IMR-90 (cell line): ENCODE data around the gene TNFAIP8L1. TPM values are rescaled to one million over a fixed set of nuclear protein-coding genes. Genes with fewer than 3 reads are reported as not detected.
A peak's percentile ranks its signal among the peaks of the same experiment; 100 is the strongest.

Source experiments
- ATAC-seq: fragments of 200-7000 bp; cut with Tn5 transposase; 2 replicates; pipeline ENCODE4 v1.9.1; 2020; ENCODE audit warnings: low read depth, mild to moderate bottlenecking, moderate library complexity
- BruUV-seq: library from RNA; stranded (reverse); fragments of 400-500 nt; replicated peaks from 2 replicates; lab custom pipeline; 2021; lab: Mats Ljungman, UMichigan
- CTCF ChIA-PET: fragments of 300-600 bp; formaldehyde crosslinking; extraction: SDS; loops from one replicate; lab custom pipeline; 2021; ENCODE audit warnings: antibody characterized with exemption; lab: Yijun Ruan, JAX
- POLR2A ChIA-PET: fragments of 300-600 bp; sonication (Branson Sonifier 250); formaldehyde crosslinking; loops from one replicate; lab custom pipeline; 2022; ENCODE audit warnings: antibody characterized with exemption; ENCODE audit not compliant: unreplicated experiment; lab: Charles Lee
- DNase-seq: peaks from one replicate; pipeline ENCODE4 v3.0.0; 2013
- H2AFZ ChIP-seq: replicated peaks from 2 replicates; pipeline ENCODE3; 2013; ENCODE audit warnings: low read length, mild to moderate bottlenecking; ENCODE audit not compliant: poor library complexity
- H2AK5ac ChIP-seq: 2 replicates; pipeline ENCODE4 v1.6.1; 2013; ENCODE audit warnings: low read depth, low read length, inconsistent platforms
- H2AK9ac ChIP-seq: replicated peaks from 2 replicates; pipeline ENCODE3; 2013; ENCODE audit warnings: mild to moderate bottlenecking, low read depth, low read length, moderate library complexity; ENCODE audit not compliant: poor library complexity
- H2BK120ac ChIP-seq: 2 replicates; pipeline ENCODE4 v1.6.1; 2013; ENCODE audit warnings: low read depth, low read length, inconsistent platforms
- H2BK15ac ChIP-seq: 3 replicates; pipeline ENCODE4 v1.6.1; 2013; ENCODE audit warnings: low read depth, low read length, inconsistent platforms
- H2BK20ac ChIP-seq: 2 replicates; pipeline ENCODE4 v1.6.1; 2013; ENCODE audit warnings: low read depth, mild to moderate bottlenecking, inconsistent platforms, low read length, moderate library complexity
- H2BK5ac ChIP-seq: 2 replicates; pipeline ENCODE4 v1.6.1; 2013; ENCODE audit warnings: mild to moderate bottlenecking, low read depth, low read length, inconsistent platforms; ENCODE audit not compliant: poor library complexity, severe bottlenecking
- H3K14ac ChIP-seq: replicated peaks from 2 replicates; pipeline ENCODE4 v1.6.1; 2013; ENCODE audit warnings: low read depth, low read length, inconsistent platforms
- H3K18ac ChIP-seq: 2 replicates; pipeline ENCODE4 v1.6.1; 2013; ENCODE audit warnings: low read depth, low read length, control low read depth
- H3K23ac ChIP-seq: 2 replicates; pipeline ENCODE4 v1.6.1; 2013; ENCODE audit warnings: low read depth, low read length, inconsistent platforms
- H3K27ac ChIP-seq: 2 replicates; pipeline ENCODE4 v1.5.1; 2013; ENCODE audit warnings: mild to moderate bottlenecking, control low read depth, low read length; ENCODE audit not compliant: insufficient read depth
- H3K27me3 ChIP-seq: 2 replicates; pipeline ENCODE4 v1.6.1; 2013; ENCODE audit warnings: low read length; ENCODE audit not compliant: control insufficient read depth, insufficient read depth
- H3K36me3 ChIP-seq: 2 replicates; pipeline ENCODE4 v1.6.1; 2013; ENCODE audit warnings: low read length, mixed read lengths; ENCODE audit not compliant: control insufficient read depth, insufficient read depth
- H3K4ac ChIP-seq: 2 replicates; pipeline ENCODE4 v1.6.1; 2013; ENCODE audit warnings: low read depth, low read length, inconsistent platforms
- H3K4me1 ChIP-seq: 2 replicates; pipeline ENCODE4 v1.6.1; 2013; ENCODE audit warnings: low read length, mixed read lengths; ENCODE audit not compliant: control insufficient read depth, insufficient read depth
- H3K4me2 ChIP-seq: 2 replicates; pipeline ENCODE4 v1.6.1; 2013; ENCODE audit warnings: low read depth, mild to moderate bottlenecking, control low read depth, low read length, moderate library complexity
- H3K4me3 ChIP-seq: 2 replicates; pipeline ENCODE4 v1.5.1; 2013; ENCODE audit warnings: low read depth, mild to moderate bottlenecking, control low read depth, low read length, moderate library complexity; ENCODE audit not compliant: insufficient read depth
- H3K56ac ChIP-seq: 2 replicates; pipeline ENCODE4 v1.6.1; 2013; ENCODE audit warnings: low read length, inconsistent platforms; ENCODE audit not compliant: insufficient read depth; ENCODE audit errors: extremely low read depth
- H3K79me1 ChIP-seq, 2 experiments: 2 replicates each; pipeline ENCODE4 v1.6.1; 2013; ENCODE audit warnings: low read length in 2 of 2, inconsistent platforms in 1 of 2, low read depth in 1 of 2
- H3K9ac ChIP-seq: 2 replicates; pipeline ENCODE4 v1.6.1; 2013; ENCODE audit warnings: low read depth, low read length, control low read depth
- H3K9me1 ChIP-seq: 2 replicates; pipeline ENCODE4 v1.6.1; 2013; ENCODE audit warnings: low read length, inconsistent platforms; ENCODE audit not compliant: insufficient read depth
- H3K9me3 ChIP-seq: 2 replicates; pipeline ENCODE4 v1.6.1; 2013; ENCODE audit warnings: low read length; ENCODE audit not compliant: control insufficient read depth, insufficient read depth
- H4K20me1 ChIP-seq: 2 replicates; pipeline ENCODE4 v1.6.1; 2013; ENCODE audit warnings: low read length, inconsistent platforms; ENCODE audit not compliant: insufficient read depth
- H4K5ac ChIP-seq: 2 replicates; pipeline ENCODE4 v1.6.1; 2013; ENCODE audit warnings: mild to moderate bottlenecking, low read depth, low read length, control low read depth
- H4K8ac ChIP-seq, 2 experiments: 2 replicates each; pipeline ENCODE4 v1.6.1; 2013; ENCODE audit warnings: low read depth in 2 of 2, low read length in 2 of 2, control low read depth in 1 of 2, inconsistent platforms in 1 of 2
- H4K91ac ChIP-seq: 2 replicates; pipeline ENCODE4 v1.6.1; 2013; ENCODE audit warnings: low read depth, low read length, inconsistent platforms; ENCODE audit not compliant: insufficient read depth
- BHLHE40 ChIP-seq: fragments of 150-350 bp; IDR thresholded peaks from 2 replicates; pipeline ENCODE4 v1.6.1; 2016; ENCODE audit warnings: mild to moderate bottlenecking, low read depth, low read length
- ELK1 ChIP-seq: fragments of 150-350 bp; IDR thresholded peaks from 2 replicates; pipeline ENCODE4 v1.6.1; 2016; ENCODE audit warnings: low read depth, mild to moderate bottlenecking, low read length, moderate library complexity, borderline replicate concordance
- MAZ ChIP-seq: IDR thresholded peaks from 2 replicates; pipeline ENCODE4 v1.6.1; 2012; ENCODE audit warnings: low read depth, mild to moderate bottlenecking, low read length, improper control_type of control experiment, moderate library complexity, borderline replicate concordance
- RCOR1 ChIP-seq: IDR thresholded peaks from 2 replicates; pipeline ENCODE4 v1.6.1; 2012; ENCODE audit warnings: mild to moderate bottlenecking, low read length, improper control_type of control experiment; ENCODE audit not compliant: insufficient replicate concordance
- RFX5 ChIP-seq: IDR thresholded peaks from 2 replicates; pipeline ENCODE4 v1.8.0; 2012; ENCODE audit warnings: low read depth, mild to moderate bottlenecking, low read length, moderate library complexity
- WGBS, 2 experiments: methylation state at CpG; one replicate each; pipeline versions ENCODE4 v1.1.5 to v1.1.7; 2013; ENCODE audit warnings: missing lambda C conversion rate in 2 of 2; ENCODE audit not compliant: insufficient read length in 1 of 2; ENCODE audit errors: extremely low coverage in 2 of 2; 5-methylcytosine and 5-hydroxymethylcytosine counted together
- dilution Hi-C: fragments of 300-500 bp; cut with HindIII; formaldehyde crosslinking; loops from one replicate; pipeline ENCODE4 v1.14.3; 2018; ENCODE audit warnings: low sequenced_read_pairs; ENCODE audit not compliant: unreplicated experiment
- in situ Hi-C: fragments of 300-500 bp; cut with MboI; formaldehyde crosslinking; loops from 3 replicates; pipeline ENCODE4 v1.14.3; 2019; ENCODE audit warnings: low sequenced_read_pairs, inconsistent platforms, mixed read lengths
- intact Hi-C: fragments of 100-400 bp; cut with micrococcal nuclease; formaldehyde crosslinking; loops from 2 replicates; pipeline ENCODE4 v1.10.0; 2022
- polyA plus RNA-seq, 3 experiments: library from polyadenylated mRNA; depleted of rRNA; stranded (reverse); fragments of >200 nt; gene quantifications; 2 replicates each; pipeline ENCODE4 v1.2.3, GENCODE V29; 2012; ENCODE audit warnings: low replicate concordance in 1 of 3
- total RNA-seq: library from RNA; depleted of rRNA; stranded (reverse); fragments of >200 nt; gene quantifications from 2 replicates; pipeline ENCODE4 v1.2.3, GENCODE V29; 2012
- TF ChIP-seq, protein P1 (sequence below): fragments of 150-350 bp; IDR thresholded peaks from 2 replicates; pipeline ENCODE4 v1.6.1; 2017; ENCODE audit warnings: mild to moderate bottlenecking, antibody characterized with exemption, low read length, low read depth

TNFAIP8L1 gene
- total and polyA plus RNA-seq, 2 of the 4 experiments (the other 2 are of a cell fraction) = 2.5 to 6.0 TPM

- Histone ChIP-seq H3K14ac (no peak overlapping the region), H2AK5ac (no peak overlapping the region), H2BK120ac (no peak overlapping the region), H3K4me3 (no peak overlapping the region), H3K36me3 (peaks cover 64% of the 10 kb centered on the region), H4K8ac (no peak overlapping the region), H3K79me1 (peaks cover 0 to 20% of the 10 kb centered on the region in 2 experiments; a peak in 2 of 4 replicates), H3K23ac (no peak overlapping the region), H4K5ac (no peak overlapping the region), H3K27ac (no peak overlapping the region), H3K9me1 (no peaks in the 10 kb centered on the region), H3K27me3 (no peaks in the 10 kb centered on the region), H2BK5ac (no peak overlapping the region), H2BK20ac (no peak overlapping the region), H3K4me2 (no peak overlapping the region), H2AFZ (peak overlapping the region; percentile 43), H2BK15ac (no peak overlapping the region), H4K91ac (no peak overlapping the region), H3K18ac (no peak overlapping the region), H3K56ac (no peak overlapping the region), H3K4me1 (peaks cover 5% of the 10 kb centered on the region), H3K9me3 (no peaks in the 10 kb centered on the region), H4K20me1 (peaks cover 6% of the 10 kb centered on the region; the same call in 1 of the 2 replicates), H3K4ac (no peak overlapping the region), H2AK9ac (no peak overlapping the region), H3K9ac (no peak overlapping the region)
- 100% methylated on average over 12 of the region's 19 CpGs; no CpG with 5 or more reads in 1 of the 2 experiments for WGBS, 2 experiments
- ChIA-PET POLR2A (no interaction called here), CTCF (no interaction called here)
- dilution Hi-C loops = no loop called here
- BruUV-seq = no TSS peak
- in situ Hi-C loops = no loop called here
- intact Hi-C loops = no loop called here
- DNase-seq (no peak), ATAC-seq (no peak)
- no peak for TF ChIP-seq BHLHE40
- TF ChIP-seq RCOR1 = no peak
- TF ChIP-seq RFX5 = no peak
- TF ChIP-seq, protein P1, sequence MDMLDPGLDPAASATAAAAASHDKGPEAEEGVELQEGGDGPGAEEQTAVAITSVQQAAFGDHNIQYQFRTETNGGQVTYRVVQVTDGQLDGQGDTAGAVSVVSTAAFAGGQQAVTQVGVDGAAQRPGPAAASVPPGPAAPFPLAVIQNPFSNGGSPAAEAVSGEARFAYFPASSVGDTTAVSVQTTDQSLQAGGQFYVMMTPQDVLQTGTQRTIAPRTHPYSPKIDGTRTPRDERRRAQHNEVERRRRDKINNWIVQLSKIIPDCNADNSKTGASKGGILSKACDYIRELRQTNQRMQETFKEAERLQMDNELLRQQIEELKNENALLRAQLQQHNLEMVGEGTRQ = no peak
- TF ChIP-seq ELK1 = no peak
- TF ChIP-seq MAZ = no peak
Measured at GRCh38 chr19:4689403-4689802, 50.1 kb downstream of the TNFAIP8L1 start.
